Small intestine (tissue), 7 donors: Measurements from ENCODE around the gene CDK12. TPM values are rescaled to one million over a fixed set of nuclear protein-coding genes. Genes with fewer than 3 reads are reported as not detected.

Experiments used
- DNase-seq, 2 donors: peaks; one replicate each; pipeline versions ENCODE4 v3.0.0 to v3.0.0-alpha.2; 2013
- FAIRE-seq: peaks from 2 replicates; lab custom pipeline; 2012; peaks lifted over from hg19 to GRCh38; lab: Jason Lieb, UNC
- H3K27ac ChIP-seq, 3 donors: one replicate each; pipeline ENCODE4 v1.5.1; 2013; ENCODE audit warnings: low read length in 2 of 3, mild to moderate bottlenecking in 2 of 3, control low read depth in 1 of 3, inconsistent platforms in 1 of 3, low read depth in 1 of 3, moderate library complexity in 1 of 3
- H3K27me3 ChIP-seq, 3 donors: one replicate each; pipeline ENCODE4 v1.6.1; 2013; ENCODE audit warnings: low read length in 3 of 3, inconsistent platforms in 1 of 3; ENCODE audit not compliant: control insufficient read depth in 3 of 3, insufficient read depth in 3 of 3
- H3K36me3 ChIP-seq, 3 donors: one replicate each; pipeline ENCODE4 v1.6.1; 2013; ENCODE audit warnings: low read length in 3 of 3, inconsistent platforms in 1 of 3, low read depth in 1 of 3, mild to moderate bottlenecking in 1 of 3, moderate library complexity in 1 of 3; ENCODE audit not compliant: control insufficient read depth in 3 of 3, insufficient read depth in 2 of 3
- H3K4me1 ChIP-seq, 3 donors: one replicate each; pipeline ENCODE4 v1.6.1; 2013; ENCODE audit warnings: low read length in 2 of 3, inconsistent platforms in 1 of 3, low read depth in 1 of 3, mild to moderate bottlenecking in 1 of 3, moderate library complexity in 1 of 3; ENCODE audit not compliant: control insufficient read depth in 3 of 3, insufficient read depth in 2 of 3
- H3K4me3 ChIP-seq, 3 donors: one replicate each; pipeline ENCODE4 v1.5.1; 2013; ENCODE audit warnings: low read length in 3 of 3, control low read depth in 1 of 3, inconsistent platforms in 1 of 3, low read depth in 1 of 3, mild to moderate bottlenecking in 1 of 3, moderate library complexity in 1 of 3
- H3K9me3 ChIP-seq, 2 donors: one replicate each; pipeline ENCODE4 v1.6.1; 2013; ENCODE audit warnings: low read depth in 1 of 2, low read length in 1 of 2; ENCODE audit not compliant: control insufficient read depth in 2 of 2, insufficient read depth in 1 of 2
- WGBS, 3 donors: extraction: QIAGEN DNeasy Blood & Tissue Kit; methylation state at CpG; one replicate each; pipeline ENCODE4 v1.1.7; 2013; 5-methylcytosine and 5-hydroxymethylcytosine counted together
- polyA plus RNA-seq, 4 donors: library from polyadenylated mRNA; stranded (reverse) in 3 of 4; unstranded in 1 of 4; fragments of 200-250 nt in 3 of 4; fragments of 120-200 nt in 1 of 4; gene quantifications; one replicate each; pipeline versions ENCODE4 v1.2.1 to v1.2.3, GENCODE V29; 2013
- donor health status: healthy with polysubstance abuse.
- donor health status: control.
- donor health status: control.
- donor health status: Bipolar disorder and iron deficiency.
- donor health status: healthy.

Gene CDK12
- polyA plus RNA-seq, 4 donors: 6.2 to 47.4 (median 11.3) TPM

DNA sequence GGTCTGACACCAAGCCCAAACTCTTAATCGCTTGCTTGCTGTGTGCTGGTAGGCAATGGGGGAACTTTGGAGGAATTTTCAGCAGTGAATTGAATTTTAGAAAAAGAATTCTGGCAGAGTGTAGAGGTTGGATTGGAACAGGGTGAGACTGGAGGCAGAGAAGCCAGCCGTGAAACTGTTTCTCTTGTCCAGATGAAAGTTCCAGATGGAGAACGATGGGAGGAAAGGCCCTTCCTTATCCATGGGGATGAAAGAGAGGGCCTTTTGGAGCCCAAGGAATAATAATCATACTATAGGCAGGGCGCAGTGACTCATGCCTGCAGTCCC is 120.4 kb downstream of the CDK12 start:
- Histone ChIP-seq H3K4me3 (no peak overlapping the region), H3K4me1 (no peaks in the 10 kb centered on the region), H3K27ac (no peak overlapping the region), H3K36me3 (no peaks in the 10 kb centered on the region), H3K9me3 (no peaks in the 10 kb centered on the region), H3K27me3 (peaks cover 0 to 2% (median 0%) of the 10 kb centered on the region in 3 donors)
- DNase-seq: no peak
- FAIRE-seq: no peak
- WGBS, 3 donors: 83 to 98% (median 87%) methylated on average over 4 of the region's 4 CpGs

DNA sequence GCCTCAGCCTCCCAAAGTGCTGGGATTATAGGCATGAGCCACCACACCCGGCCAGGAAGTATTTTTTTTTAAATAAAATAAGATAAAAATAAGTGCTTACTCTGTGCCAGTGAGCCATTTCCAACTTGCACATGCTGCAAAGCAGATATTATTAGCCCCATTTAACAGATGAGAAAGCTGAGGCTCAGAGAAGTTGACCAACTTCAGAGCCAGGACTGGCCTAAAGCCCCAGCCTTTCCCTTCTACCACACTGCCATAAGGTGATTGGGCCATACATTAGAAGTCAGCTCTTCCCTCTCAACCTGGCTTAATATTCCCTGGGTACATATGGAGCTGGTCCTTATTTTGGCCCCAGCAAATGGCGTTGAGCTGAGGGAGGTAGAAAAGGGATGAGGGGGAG is 121.4 kb downstream of the CDK12 start:
- 30 to 62% (median 52%) methylated on average over 2 of the region's 2 CpGs for WGBS, 3 donors
- DNase-seq (no peak), FAIRE-seq (no peak)
- Histone ChIP-seq H3K4me1 (no peaks in the 10 kb centered on the region), H3K27me3 (peaks cover 0 to 2% (median 0%) of the 10 kb centered on the region in 3 donors), H3K36me3 (no peaks in the 10 kb centered on the region), H3K27ac (no peak overlapping the region), H3K9me3 (no peaks in the 10 kb centered on the region), H3K4me3 (no peak overlapping the region)

Other genes starting within 250 kb of the CDK12 start
- under 1 TPM in 2 of 4 donors, not detected in 2; 0.31 to 0.64 TPM for gene STAC2, start 235.5 kb upstream of the CDK12 start, polyA plus RNA-seq
- 10 to 100 TPM in 1 of 4 donors, 1 to 10 TPM in 3; 1.9 to 10.4 (median 3.0) TPM for gene FBXL20, start 59.9 kb upstream of the CDK12 start, polyA plus RNA-seq
- 10 to 100 TPM in 2 of 4 donors, 1 to 10 TPM in 2; 4.5 to 27.5 (median 10.0) TPM for gene MED1, start 10.2 kb upstream of the CDK12 start, polyA plus RNA-seq
- under 1 TPM in 3 of 4 donors, not detected in 1; 0.03 to 0.27 (median 0.04) TPM for gene NEUROD2, start 146.4 kb downstream of the CDK12 start, polyA plus RNA-seq
- 100 to 1,000 TPM in 1 of 4 donors, 10 to 100 TPM in 3; 37.5 to 266 (median 45.8) TPM for gene PPP1R1B, start 165.5 kb downstream of the CDK12 start, polyA plus RNA-seq
- gene STARD3, start 175.7 kb downstream of the CDK12 start, polyA plus RNA-seq: 10 to 100 TPM; 56.0 to 80.2 (median 67.6) TPM
- gene TCAP, start 203.9 kb downstream of the CDK12 start, polyA plus RNA-seq: 10 to 100 TPM in 1 of 4 donors, 1 to 10 TPM in 2, under 1 TPM in 1; 0.85 to 27.6 (median 3.8) TPM
- gene PNMT, start 207.0 kb downstream of the CDK12 start, polyA plus RNA-seq: 1 to 10 TPM; 1.4 to 7.8 (median 4.9) TPM
- gene PGAP3, start 226.6 kb downstream of the CDK12 start, polyA plus RNA-seq: 10 to 100 TPM; 20.6 to 41.1 (median 28.6) TPM
- 100 to 1,000 TPM in 1 of 4 donors, 10 to 100 TPM in 3; 43.0 to 208 (median 69.7) TPM for gene ERBB2, start 238.6 kb downstream of the CDK12 start, polyA plus RNA-seq